Common myeloid progenitor, CD34-positive (primary cell): ENCODE results near the gene KCNIP1. TPM values are rescaled to one million over a fixed set of nuclear protein-coding genes. Genes with fewer than 3 reads are reported as not detected.

ENCODE experiments used
- CTCF ChIA-PET: fragments of 350-600 bp; sonication (Branson Sonifier 250); formaldehyde crosslinking; loops from one replicate; lab custom pipeline; 2021; ENCODE audit warnings: antibody characterized with exemption; lab: Charles Lee
- POLR2A ChIA-PET: fragments of 350-600 bp; sonication (Branson Sonifier 250); formaldehyde crosslinking; loops from one replicate; lab custom pipeline; 2021; ENCODE audit warnings: antibody characterized with exemption; lab: Charles Lee
- DNase-seq, 3 donors: peaks; one replicate each; pipeline versions ENCODE4 v3.0.0 to v3.0.0-alpha.2; 2013
- H3K27ac ChIP-seq, 2 experiments: 1 replicate in 1 of 2; 2 replicates in 1 of 2; pipeline ENCODE4 v1.7.0; 2013; ENCODE audit warnings: inconsistent platforms in 2 of 2, low read length in 2 of 2, mild to moderate bottlenecking in 2 of 2, low read depth in 1 of 2, moderate library complexity in 1 of 2; ENCODE audit not compliant: severe bottlenecking in 2 of 2, insufficient read depth in 1 of 2, poor library complexity in 1 of 2
- H3K27me3 ChIP-seq, 5 experiments: replicated peaks in 2 of 5; 1 replicate in 3 of 5; 2 replicates in 2 of 5; pipeline versions ENCODE4 v1.6.1 to v1.7.0; 2013; ENCODE audit warnings: low read length in 4 of 5, mild to moderate bottlenecking in 2 of 5, moderate library complexity in 2 of 5, inconsistent platforms in 1 of 5; ENCODE audit not compliant: insufficient read depth in 5 of 5, control insufficient read depth in 4 of 5
- H3K36me3 ChIP-seq, 4 experiments: 1 replicate in 2 of 4; 2 replicates in 2 of 4; pipeline versions ENCODE4 v1.6.1 to v1.7.0; 2013; ENCODE audit warnings: low read length in 3 of 4, control low read depth in 1 of 4, mild to moderate bottlenecking in 1 of 4; ENCODE audit not compliant: control insufficient read depth in 4 of 4, insufficient read depth in 4 of 4
- H3K4me1 ChIP-seq, 4 experiments: 1 replicate in 3 of 4; 2 replicates in 1 of 4; pipeline versions ENCODE4 v1.6.1 to v1.7.1; 2013; ENCODE audit warnings: low read length in 3 of 4, mild to moderate bottlenecking in 3 of 4, control low read depth in 1 of 4, inconsistent platforms in 1 of 4, moderate library complexity in 1 of 4; ENCODE audit not compliant: control insufficient read depth in 4 of 4, insufficient read depth in 4 of 4; ENCODE audit errors: control extremely low read depth in 1 of 4
- H3K4me3 ChIP-seq, 7 experiments: 1 replicate in 4 of 7; 2 replicates in 3 of 7; pipeline versions ENCODE4 v1.5.1 to v1.7.0; 2013; ENCODE audit warnings: mild to moderate bottlenecking in 7 of 7, low read length in 6 of 7, moderate library complexity in 6 of 7, inconsistent platforms in 2 of 7, low read depth in 2 of 7, control low read depth in 1 of 7; ENCODE audit not compliant: insufficient read depth in 4 of 7, control insufficient read depth in 1 of 7; ENCODE audit errors: extremely low read depth in 1 of 7
- H3K9me3 ChIP-seq, 5 experiments: 1 replicate in 4 of 5; 2 replicates in 1 of 5; pipeline versions ENCODE4 v1.6.1 to v1.7.1; 2013; ENCODE audit warnings: low read length in 4 of 5, mild to moderate bottlenecking in 2 of 5, inconsistent platforms in 1 of 5, low read depth in 1 of 5, moderate library complexity in 1 of 5; ENCODE audit not compliant: control insufficient read depth in 4 of 5, insufficient read depth in 2 of 5; ENCODE audit errors: control extremely low read depth in 1 of 5
- WGBS: methylation state at CpG from one replicate; pipeline ENCODE4 v1.1.5; 2013; ENCODE audit not compliant: insufficient coverage; 5-methylcytosine and 5-hydroxymethylcytosine counted together
- polyA plus RNA-seq: library from polyadenylated mRNA; unstranded; fragments of 120-200 nt; gene quantifications from one replicate; pipeline ENCODE4 v1.2.1, GENCODE V29; 2013

The KCNIP1 gene
- not detected for polyA plus RNA-seq

- WGBS: 3% methylated on average over 46 of the region's 65 CpGs
- H3K9me3 ChIP-seq: peaks cover 0 to 2% (median 0%) of the 10 kb centered on the region in 5 experiments
- ChIA-PET POLR2A (no interaction called here), CTCF (interaction anchor here (1.5 to 1.7 kb wide), 2 partner anchors 42 to 94 kb away, joined by 3 to 4 read pairs; no protein-coding TSS in a partner anchor)
- DNase-seq: peak; percentile 16 to 58 (median 50)
- H3K4me3 ChIP-seq: peak within 1 kb of the TSS in 6 of 7 experiments; percentile 8 to 57 (median 14)
- H3K27ac ChIP-seq: no peak within 1 kb of the TSS
- peaks cover 2 to 41% (median 24%) of the 10 kb centered on the region in 5 experiments for H3K27me3 ChIP-seq
- H3K4me1 ChIP-seq: peaks cover 0 to 17% (median 7%) of the 10 kb centered on the region in 4 experiments
- no peaks in the 10 kb centered on the region for H3K36me3 ChIP-seq
These were observed at the start of gene KCNIP1 for GRCh38 chr5:170503990-170504596. Gene KCNIP1 (plus strand): TSS chr5:170504020.

DNA sequence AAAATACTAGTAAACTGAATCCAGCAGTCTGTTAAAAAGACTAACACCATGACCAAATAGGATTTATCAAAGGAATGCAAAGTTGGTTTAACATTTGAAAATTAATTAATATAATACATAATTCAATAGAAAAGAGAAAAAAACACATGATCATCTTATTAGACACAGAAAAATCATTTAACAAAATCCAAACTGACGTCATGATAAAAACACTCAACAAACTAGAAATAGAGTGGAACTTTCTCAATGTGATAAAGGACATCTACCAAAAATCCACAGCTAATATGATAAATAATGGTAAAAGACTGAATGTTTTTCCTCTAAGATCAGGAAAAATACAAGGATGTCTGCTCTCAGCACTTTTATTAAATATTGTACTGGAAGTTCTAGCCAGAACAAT lies 40.4 kb upstream of the KCNIP1 start:
- H3K27me3 ChIP-seq: peaks cover 0 to 2% (median 0%) of the 10 kb centered on the region in 5 experiments
- H3K4me1 ChIP-seq: peaks cover 0 to 6% (median 0%) of the 10 kb centered on the region in 4 experiments
- POLR2A ChIA-PET: no interaction called here
- H3K36me3 ChIP-seq: no peaks in the 10 kb centered on the region
- CTCF ChIA-PET: interaction anchor here (0.9 kb wide), 1 partner anchor 27 kb away, joined by 3 read pairs; no protein-coding TSS in a partner anchor
- no peak overlapping the region for H3K27ac ChIP-seq
- H3K4me3 ChIP-seq: no peak overlapping the region
- WGBS: no CpG with 5 or more reads among the region's 1 CpG
- peaks cover 0 to 4% (median 0%) of the 10 kb centered on the region in 5 experiments for H3K9me3 ChIP-seq
- no peak for DNase-seq

DNA sequence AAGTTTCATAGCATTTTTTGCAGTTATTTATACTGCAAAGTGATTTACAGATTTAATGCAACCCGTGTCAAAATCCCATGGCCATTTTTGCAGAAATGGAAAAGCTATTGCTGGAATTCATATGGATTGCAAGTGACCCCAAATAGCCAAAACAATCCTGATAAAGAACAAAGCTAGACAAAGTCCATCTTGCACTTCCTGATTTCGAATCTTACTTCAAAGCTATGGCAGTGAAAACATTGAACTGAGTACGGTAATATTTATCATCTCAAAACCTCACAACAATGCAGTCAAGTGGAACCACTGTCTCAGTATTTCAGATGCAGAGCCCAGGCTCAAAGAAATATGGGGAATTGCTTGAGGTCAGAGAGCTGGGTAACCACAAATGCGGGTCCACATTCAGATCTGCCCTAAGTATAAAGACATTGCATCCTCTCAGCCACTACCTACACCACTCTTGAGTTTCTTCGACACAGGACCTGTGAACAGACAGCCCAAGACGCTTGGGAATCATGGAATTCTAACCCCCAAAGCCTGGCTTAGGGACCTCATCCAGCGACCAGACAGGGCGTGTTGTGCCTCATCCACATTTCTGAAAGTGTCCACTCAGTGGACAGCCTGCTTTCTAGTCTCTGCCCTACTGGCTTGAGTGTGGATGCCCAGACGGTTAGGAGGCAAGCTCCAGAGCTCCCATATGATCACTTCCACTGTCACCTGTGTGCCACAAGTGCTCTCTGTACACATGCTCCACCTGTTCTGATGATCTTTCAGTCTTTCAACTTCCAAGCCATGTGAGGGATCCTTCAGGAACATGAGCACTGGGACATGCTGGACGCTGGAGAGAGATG lies 39.3 kb upstream of the KCNIP1 start:
- Histone ChIP-seq H3K27me3 (peaks cover 0 to 2% (median 0%) of the 10 kb centered on the region in 5 experiments), H3K4me1 (peaks cover 0 to 6% (median 0%) of the 10 kb centered on the region in 4 experiments), H3K9me3 (peaks cover 0 to 4% (median 0%) of the 10 kb centered on the region in 5 experiments), H3K27ac (no peak overlapping the region), H3K36me3 (no peaks in the 10 kb centered on the region), H3K4me3 (no peak overlapping the region)
- POLR2A ChIA-PET: no interaction called here
- no peak for DNase-seq
- WGBS: 98% methylated on average over 9 of the region's 10 CpGs
- CTCF ChIA-PET: interaction anchor here (1.3 kb wide), 1 partner anchor 10 kb away, joined by 3 read pairs; no protein-coding TSS in a partner anchor

DNA sequence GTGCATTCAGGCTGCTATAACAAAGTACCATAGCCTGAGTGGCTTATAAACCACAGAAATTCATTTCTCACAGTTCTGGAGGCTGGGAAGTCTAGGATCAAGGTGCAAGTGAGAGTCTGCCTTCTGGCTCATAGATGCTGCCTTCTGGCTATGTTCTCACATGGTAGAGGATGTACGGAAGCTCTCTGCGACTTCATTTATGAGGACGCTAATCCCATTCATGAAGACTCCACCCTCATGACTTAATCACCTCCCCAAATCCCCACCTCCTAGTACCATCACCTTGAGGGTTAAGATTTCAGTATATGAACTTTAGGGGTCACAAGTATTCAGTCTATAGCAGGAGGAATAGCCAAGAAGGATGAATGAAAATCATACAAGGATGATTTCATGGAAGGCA lies 37.3 kb upstream of the KCNIP1 start:
- no peak overlapping the region for H3K27ac ChIP-seq
- CTCF ChIA-PET: no interaction called here
- H3K4me1 ChIP-seq: peaks cover 6 to 19% (median 8%) of the 10 kb centered on the region in 4 experiments
- no peaks in the 10 kb centered on the region for H3K36me3 ChIP-seq
- POLR2A ChIA-PET: no interaction called here
- peaks cover 0 to 2% (median 0%) of the 10 kb centered on the region in 5 experiments for H3K27me3 ChIP-seq
- DNase-seq: no peak
- no peaks in the 10 kb centered on the region for H3K9me3 ChIP-seq
- no CpG with 5 or more reads among the region's 3 CpGs for WGBS
- no peak overlapping the region for H3K4me3 ChIP-seq

- H3K4me3 ChIP-seq: no peak overlapping the region
- peak; percentile 29 to 87 (median 80) for DNase-seq
- 89% methylated on average over 11 of the region's 13 CpGs for WGBS
- no peaks in the 10 kb centered on the region for H3K36me3 ChIP-seq
- H3K27ac ChIP-seq: no peak overlapping the region
- peaks cover 0 to 2% (median 0%) of the 10 kb centered on the region in 5 experiments for H3K27me3 ChIP-seq
- no peaks in the 10 kb centered on the region for H3K9me3 ChIP-seq
- H3K4me1 ChIP-seq: peaks cover 6 to 25% (median 13%) of the 10 kb centered on the region in 4 experiments
- POLR2A ChIA-PET: no interaction called here
- CTCF ChIA-PET: interaction anchor here (1.3 kb wide), 1 partner anchor 33 kb away, joined by 4 read pairs; no protein-coding TSS in a partner anchor
These were observed 36.7 kb upstream of the KCNIP1 start for GRCh38 chr5:170466988-170467707.

- Histone ChIP-seq H3K4me1 (peaks cover 6 to 32% (median 15%) of the 10 kb centered on the region in 4 experiments), H3K27me3 (peaks cover 0 to 2% (median 0%) of the 10 kb centered on the region in 5 experiments), H3K36me3 (no peaks in the 10 kb centered on the region), H3K9me3 (no peaks in the 10 kb centered on the region), H3K4me3 (no peak overlapping the region), H3K27ac (no peak overlapping the region)
- ChIA-PET POLR2A (no interaction called here), CTCF (interaction anchor here (1.0 to 1.3 kb wide), 2 partner anchors 21 to 35 kb away, joined by 3 to 4 read pairs; no protein-coding TSS in a partner anchor)
- WGBS: 100% methylated on average over 2 of the region's 7 CpGs
- no peak for DNase-seq
These were observed 35.1 kb upstream of the KCNIP1 start for GRCh38 chr5:170468633-170469285.
